ENCODE data around the gene HAPLN2.

Gene HAPLN2

DNA sequence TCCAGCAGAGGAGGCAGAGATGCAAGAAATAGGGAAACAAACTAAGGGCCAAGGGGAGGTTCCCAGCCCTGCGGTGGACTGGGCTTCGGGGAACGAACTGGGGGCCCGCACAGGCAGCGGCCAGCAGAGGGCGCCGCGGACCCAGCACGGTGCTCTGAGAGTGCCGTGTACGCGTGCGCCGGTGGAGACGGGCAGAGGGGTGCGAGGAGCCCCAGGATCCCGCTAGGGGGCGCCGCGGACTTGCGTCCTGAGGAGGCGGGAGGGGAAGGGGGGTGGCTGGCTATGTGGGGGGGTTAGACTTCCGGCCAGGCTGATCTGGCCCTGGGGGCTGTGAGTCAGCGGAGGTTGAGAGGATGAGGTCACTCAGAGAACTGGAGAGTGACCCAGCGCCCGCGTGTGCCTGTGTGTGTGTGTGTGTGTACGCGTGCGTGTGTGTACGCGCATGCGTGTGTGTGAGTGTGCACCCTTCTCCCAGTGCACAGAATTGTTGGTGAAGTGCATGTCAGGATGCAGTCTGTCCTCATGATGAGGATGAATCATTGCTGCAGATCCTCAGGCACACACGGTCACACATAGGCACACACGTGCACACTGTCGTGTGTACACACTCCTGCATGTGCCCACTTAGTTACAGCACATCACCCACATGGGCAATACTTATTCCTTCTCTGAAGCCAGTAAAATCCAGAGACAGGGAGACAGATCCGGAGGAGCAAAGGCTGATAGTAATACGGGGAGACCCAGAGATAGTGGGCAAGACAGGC is 41.0 kb downstream of the HAPLN2 start:
- no peak overlapping the region for H3K9ac ChIP-seq (ENCODE audit: low read depth, low read length)
- H3K9me3 ChIP-seq (ENCODE audit: control insufficient read depth, insufficient read depth, low read length), result no peaks in the 10 kb centered on the region
- peaks cover 45% of the 10 kb centered on the region for H3K27me3 ChIP-seq (ENCODE audit: control insufficient read depth, insufficient read depth, low read length)
- H3K36me3 ChIP-seq (ENCODE audit: control insufficient read depth, insufficient read depth, low read length), result no peaks in the 10 kb centered on the region
- H3K4me1 ChIP-seq (ENCODE audit: control insufficient read depth, insufficient read depth, low read length), result peaks cover 37% of the 10 kb centered on the region
- peak overlapping the region; percentile 20 for H3K4me3 ChIP-seq (ENCODE audit: low read depth, low read length)

DNA sequence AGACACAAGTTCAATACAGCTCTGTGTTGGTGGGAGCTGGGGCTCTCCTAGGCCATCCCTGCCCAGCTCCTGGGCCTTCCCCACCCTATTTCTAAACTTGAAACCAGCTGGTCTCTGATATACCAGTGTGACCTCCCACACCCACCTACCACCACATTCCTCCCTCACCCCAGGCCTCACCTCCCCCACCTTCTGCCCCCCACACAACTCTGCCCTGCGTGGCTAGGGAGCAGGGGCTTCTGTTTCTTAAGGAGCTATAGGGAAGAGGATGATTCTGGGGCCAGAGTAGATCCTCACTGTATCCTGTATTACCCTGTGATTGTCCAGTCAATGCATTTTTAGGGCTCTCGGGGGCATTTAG is 41.5 kb downstream of the HAPLN2 start:
- Histone ChIP-seq H3K36me3 (ENCODE audit: control insufficient read depth, insufficient read depth, low read length) (no peaks in the 10 kb centered on the region), H3K9me3 (ENCODE audit: control insufficient read depth, insufficient read depth, low read length) (no peaks in the 10 kb centered on the region), H3K27me3 (ENCODE audit: control insufficient read depth, insufficient read depth, low read length) (peaks cover 39% of the 10 kb centered on the region), H3K4me1 (ENCODE audit: control insufficient read depth, insufficient read depth, low read length) (peaks cover 43% of the 10 kb centered on the region), H3K4me3 (ENCODE audit: low read depth, low read length) (no peak overlapping the region), H3K9ac (ENCODE audit: low read depth, low read length) (no peak overlapping the region)

DNA sequence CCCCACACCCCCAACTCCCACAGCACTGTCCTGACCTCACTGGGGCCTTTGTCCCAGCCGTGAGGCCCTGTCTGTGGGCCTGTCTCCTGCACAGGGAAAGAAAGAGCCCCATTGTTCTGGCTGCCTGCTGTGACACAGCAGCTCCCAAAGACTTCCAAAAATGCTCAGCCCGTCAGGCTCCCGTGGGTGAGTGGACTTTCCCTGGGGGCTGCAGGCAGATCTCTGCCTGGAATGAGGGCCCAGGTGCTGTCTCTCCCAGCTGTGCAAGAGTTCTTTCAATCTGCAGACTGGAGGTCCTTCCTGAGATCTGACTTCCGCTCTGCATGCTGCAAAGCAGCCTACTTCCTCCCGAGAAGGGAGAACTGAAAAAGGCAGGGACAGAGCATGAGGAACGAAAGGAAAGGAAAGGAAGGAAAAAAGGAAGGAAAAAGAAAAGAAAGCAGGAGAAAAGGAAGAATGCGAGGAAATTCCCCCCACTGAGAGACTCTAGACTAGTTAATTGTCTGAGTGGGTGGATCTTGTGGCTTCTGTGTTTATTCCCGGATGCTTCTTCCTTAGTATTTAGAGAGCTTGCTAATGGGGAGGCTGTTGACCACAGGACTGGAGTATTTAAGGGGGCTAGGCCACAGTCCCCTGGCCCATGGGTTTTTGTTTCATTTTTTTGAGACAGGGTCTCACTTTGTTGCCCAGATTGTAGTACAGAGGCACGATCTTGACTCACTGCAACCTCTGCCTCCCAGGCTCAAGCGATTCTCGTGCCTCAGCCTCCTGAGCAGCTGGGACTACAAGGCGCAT is 43.0 kb downstream of the HAPLN2 start:
- H3K36me3 ChIP-seq (ENCODE audit: control insufficient read depth, insufficient read depth, low read length), result no peaks in the 10 kb centered on the region
- no peaks in the 10 kb centered on the region for H3K9me3 ChIP-seq (ENCODE audit: control insufficient read depth, insufficient read depth, low read length)
- H3K27me3 ChIP-seq (ENCODE audit: control insufficient read depth, insufficient read depth, low read length), result peaks cover 24% of the 10 kb centered on the region
- peaks cover 43% of the 10 kb centered on the region for H3K4me1 ChIP-seq (ENCODE audit: control insufficient read depth, insufficient read depth, low read length)
- H3K4me3 ChIP-seq (ENCODE audit: low read depth, low read length), result no peak overlapping the region
- H3K9ac ChIP-seq (ENCODE audit: low read depth, low read length), result no peak overlapping the region

DNA sequence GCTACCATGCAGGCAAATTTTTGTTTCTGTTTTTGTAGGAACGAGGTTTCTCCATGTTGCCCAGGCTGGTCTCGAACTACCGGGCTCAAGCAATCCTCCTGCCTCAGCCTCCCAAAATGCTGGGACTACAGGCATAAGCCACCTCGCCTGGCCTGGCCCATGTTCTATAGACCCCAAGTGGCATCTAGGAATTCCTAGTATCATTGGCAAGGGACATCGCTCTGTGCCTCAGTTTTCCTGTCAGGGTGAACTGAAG is 43.5 kb downstream of the HAPLN2 start:
- no peaks in the 10 kb centered on the region for H3K36me3 ChIP-seq (ENCODE audit: control insufficient read depth, insufficient read depth, low read length)
- no peak overlapping the region for H3K9ac ChIP-seq (ENCODE audit: low read depth, low read length)

DNA sequence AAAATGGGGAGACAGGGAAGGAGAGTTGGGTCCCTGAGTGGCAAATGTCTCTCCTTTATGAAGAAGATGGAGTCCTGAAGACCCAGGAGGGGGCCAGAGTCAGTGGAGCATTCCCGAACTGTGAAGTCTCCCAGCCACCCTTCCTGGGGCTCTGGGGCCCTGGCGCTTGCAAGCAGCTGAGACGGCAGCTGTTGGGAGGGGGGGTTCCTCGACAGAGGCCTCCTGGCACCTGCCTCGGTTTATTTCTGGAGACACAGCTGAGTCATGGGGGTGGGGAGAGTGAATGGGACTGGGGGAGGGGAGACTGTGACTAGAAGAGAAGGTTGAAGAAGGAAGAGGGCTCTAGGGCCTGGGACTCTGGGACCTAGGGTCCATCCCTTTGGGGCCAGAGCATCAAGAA is 44.0 kb downstream of the HAPLN2 start:
- H3K4me1 ChIP-seq (ENCODE audit: control insufficient read depth, insufficient read depth, low read length), result peaks cover 52% of the 10 kb centered on the region
- no peak overlapping the region for H3K9ac ChIP-seq (ENCODE audit: low read depth, low read length)
- H3K36me3 ChIP-seq (ENCODE audit: control insufficient read depth, insufficient read depth, low read length), result no peaks in the 10 kb centered on the region
- H3K27me3 ChIP-seq (ENCODE audit: control insufficient read depth, insufficient read depth, low read length), result peaks cover 16% of the 10 kb centered on the region
- H3K4me3 ChIP-seq (ENCODE audit: low read depth, low read length), result peak overlapping the region; percentile 16
- no peaks in the 10 kb centered on the region for H3K9me3 ChIP-seq (ENCODE audit: control insufficient read depth, insufficient read depth, low read length)

More for the DNA sequence above, 43.5 kb downstream of the HAPLN2 start:
- H3K4me3 ChIP-seq (ENCODE audit: low read depth, low read length), result no peak overlapping the region
- no peaks in the 10 kb centered on the region for H3K9me3 ChIP-seq (ENCODE audit: control insufficient read depth, insufficient read depth, low read length)
- peaks cover 48% of the 10 kb centered on the region for H3K4me1 ChIP-seq (ENCODE audit: control insufficient read depth, insufficient read depth, low read length)
- peaks cover 20% of the 10 kb centered on the region for H3K27me3 ChIP-seq (ENCODE audit: control insufficient read depth, insufficient read depth, low read length)

DNA sequence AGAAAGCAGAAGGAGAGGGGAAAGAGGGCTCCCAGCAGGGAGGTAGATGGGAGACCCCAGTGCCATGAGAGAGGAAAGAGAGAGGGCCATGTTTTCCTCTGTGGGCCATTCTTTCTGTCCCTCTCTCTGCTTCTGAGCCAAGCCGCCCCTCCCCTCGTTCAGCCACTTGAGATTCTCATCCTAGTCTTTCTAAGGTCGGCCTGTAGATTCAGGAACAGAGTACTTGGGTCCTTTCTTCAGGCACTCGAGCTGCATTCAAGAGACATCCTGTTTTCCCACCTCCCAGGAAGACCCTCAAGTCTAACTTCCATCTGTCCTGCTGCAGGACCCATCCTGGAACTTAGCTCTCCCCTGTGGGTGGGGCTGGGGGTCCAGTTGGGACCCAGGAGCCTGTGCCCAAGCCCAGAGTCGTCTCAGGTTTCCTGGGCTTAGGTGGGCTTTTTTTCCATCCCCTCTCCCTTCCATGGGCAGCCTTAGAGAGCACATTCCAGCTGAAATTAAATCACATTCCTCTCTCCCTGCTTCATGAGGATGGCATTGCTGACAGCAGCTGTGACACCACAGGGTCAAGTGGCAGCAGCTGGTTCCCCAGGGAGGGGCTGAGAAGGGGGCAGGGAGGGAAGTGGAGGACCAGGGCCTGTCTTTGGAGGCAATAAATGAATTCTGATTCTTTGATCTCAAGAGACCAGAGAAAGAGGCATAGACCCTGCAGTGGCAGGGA is 45.0 kb downstream of the HAPLN2 start:
- H3K27me3 ChIP-seq (ENCODE audit: control insufficient read depth, insufficient read depth, low read length), result peaks cover 6% of the 10 kb centered on the region
- H3K36me3 ChIP-seq (ENCODE audit: control insufficient read depth, insufficient read depth, low read length), result no peaks in the 10 kb centered on the region
- H3K4me3 ChIP-seq (ENCODE audit: low read depth, low read length), result peak overlapping the region; percentile 28
- no peak overlapping the region for H3K9ac ChIP-seq (ENCODE audit: low read depth, low read length)
- H3K4me1 ChIP-seq (ENCODE audit: control insufficient read depth, insufficient read depth, low read length), result peaks cover 57% of the 10 kb centered on the region
- H3K9me3 ChIP-seq (ENCODE audit: control insufficient read depth, insufficient read depth, low read length), result no peaks in the 10 kb centered on the region

DNA sequence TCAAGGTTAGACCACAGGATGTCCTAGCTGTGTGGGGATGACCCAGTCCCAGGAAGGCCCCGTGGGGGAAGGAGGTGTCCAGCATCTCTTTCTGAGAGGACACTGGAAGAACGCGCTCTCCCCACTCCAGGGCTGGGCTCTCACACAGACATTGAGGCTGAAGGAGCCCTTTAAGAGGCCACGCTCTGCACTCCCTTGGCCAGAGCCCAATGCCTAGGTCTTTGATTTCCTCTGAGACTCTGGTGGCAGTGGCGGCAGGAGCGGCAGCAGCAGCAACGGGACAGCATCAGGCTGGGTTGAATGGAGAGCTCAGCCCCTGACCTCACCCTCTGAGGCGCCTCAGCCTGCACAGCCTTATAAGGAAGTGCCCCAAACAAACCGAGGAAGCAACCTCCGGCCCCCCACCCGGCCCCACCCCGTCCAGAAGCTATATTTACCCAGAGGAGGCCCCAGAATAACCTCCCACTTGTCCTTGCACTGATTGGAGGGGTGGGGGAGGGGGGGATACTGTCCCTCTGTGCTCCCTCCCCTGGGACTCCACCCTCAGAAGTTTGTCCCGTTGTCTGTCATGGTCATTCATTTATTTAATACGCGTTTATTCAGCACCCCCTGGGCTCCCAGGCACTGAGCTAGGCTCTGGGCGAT is 45.7 kb downstream of the HAPLN2 start:
- Histone ChIP-seq H3K9me3 (ENCODE audit: control insufficient read depth, insufficient read depth, low read length) (no peaks in the 10 kb centered on the region), H3K4me1 (ENCODE audit: control insufficient read depth, insufficient read depth, low read length) (peaks cover 56% of the 10 kb centered on the region), H3K9ac (ENCODE audit: low read depth, low read length) (peak overlapping the region; percentile 32)

DNA sequence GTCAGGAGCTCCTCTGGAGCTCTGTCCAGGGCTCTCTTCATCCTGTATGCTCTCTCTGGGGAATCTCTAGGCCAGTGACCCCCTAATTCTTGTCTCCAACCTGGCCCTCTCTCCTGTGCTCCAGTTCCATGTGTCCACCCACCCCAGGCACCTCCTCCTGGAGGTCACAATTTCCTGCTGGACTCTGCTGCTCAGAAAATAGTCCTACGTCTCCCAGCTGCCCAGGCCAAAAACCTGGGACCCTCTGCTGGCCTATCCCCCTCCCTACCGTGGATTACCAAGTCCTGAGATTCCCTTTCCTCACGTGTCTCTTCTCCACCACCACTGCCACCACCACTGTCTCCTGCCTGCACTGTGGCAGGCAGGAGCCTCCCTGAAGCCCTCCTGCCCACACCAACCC is 46.3 kb downstream of the HAPLN2 start:
- peak overlapping the region; percentile 32 for H3K9ac ChIP-seq (ENCODE audit: low read depth, low read length)
- H3K4me1 ChIP-seq (ENCODE audit: control insufficient read depth, insufficient read depth, low read length), result peaks cover 52% of the 10 kb centered on the region
- peaks cover 2% of the 10 kb centered on the region for H3K36me3 ChIP-seq (ENCODE audit: control insufficient read depth, insufficient read depth, low read length)
- no peak overlapping the region for H3K4me3 ChIP-seq (ENCODE audit: low read depth, low read length)
- H3K9me3 ChIP-seq (ENCODE audit: control insufficient read depth, insufficient read depth, low read length), result no peaks in the 10 kb centered on the region
- no peaks in the 10 kb centered on the region for H3K27me3 ChIP-seq (ENCODE audit: control insufficient read depth, insufficient read depth, low read length)

More for the DNA sequence above, 45.7 kb downstream of the HAPLN2 start:
- no peaks in the 10 kb centered on the region for H3K36me3 ChIP-seq (ENCODE audit: control insufficient read depth, insufficient read depth, low read length)
- no peaks in the 10 kb centered on the region for H3K27me3 ChIP-seq (ENCODE audit: control insufficient read depth, insufficient read depth, low read length)
- H3K4me3 ChIP-seq (ENCODE audit: low read depth, low read length), result peak overlapping the region; percentile 28

DNA sequence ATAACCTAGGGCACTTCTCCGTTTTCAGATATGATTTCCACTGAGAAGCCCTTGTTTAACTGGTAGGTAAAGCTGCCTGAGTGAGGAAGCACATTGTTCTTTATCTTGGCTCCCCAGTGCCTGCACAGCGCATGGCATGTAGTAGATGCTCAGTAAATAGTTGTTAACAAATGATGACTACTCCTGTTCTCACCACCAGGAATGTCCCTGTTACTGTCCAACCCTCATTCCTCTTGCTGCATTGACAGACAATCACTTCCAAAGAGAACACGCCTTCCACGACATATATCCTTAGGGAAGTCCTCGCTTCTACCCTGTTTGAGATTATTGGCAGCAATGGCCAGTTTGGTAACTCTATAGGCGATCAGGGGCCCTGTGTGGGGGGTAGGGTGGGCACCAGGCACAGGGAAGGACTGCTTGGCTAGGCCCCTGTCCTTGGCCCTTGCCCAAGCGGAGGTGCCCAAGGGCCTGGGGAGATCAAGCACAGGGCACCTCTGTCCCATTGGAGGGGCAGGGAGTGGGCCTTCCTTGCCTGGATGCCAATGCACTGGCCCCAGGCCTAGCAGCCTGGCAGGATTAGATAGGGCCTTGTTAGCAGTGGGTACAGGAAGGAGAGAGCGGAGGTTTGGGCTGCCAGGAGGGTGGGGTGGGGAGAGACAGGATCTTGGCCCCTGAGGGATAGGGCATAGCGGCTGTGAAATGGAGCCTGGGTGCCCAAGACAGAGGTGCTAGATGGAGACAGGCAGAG is 47.8 kb downstream of the HAPLN2 start:
- H3K4me1 ChIP-seq (ENCODE audit: control insufficient read depth, insufficient read depth, low read length), result peaks cover 50% of the 10 kb centered on the region
- no peak overlapping the region for H3K9ac ChIP-seq (ENCODE audit: low read depth, low read length)

DNA sequence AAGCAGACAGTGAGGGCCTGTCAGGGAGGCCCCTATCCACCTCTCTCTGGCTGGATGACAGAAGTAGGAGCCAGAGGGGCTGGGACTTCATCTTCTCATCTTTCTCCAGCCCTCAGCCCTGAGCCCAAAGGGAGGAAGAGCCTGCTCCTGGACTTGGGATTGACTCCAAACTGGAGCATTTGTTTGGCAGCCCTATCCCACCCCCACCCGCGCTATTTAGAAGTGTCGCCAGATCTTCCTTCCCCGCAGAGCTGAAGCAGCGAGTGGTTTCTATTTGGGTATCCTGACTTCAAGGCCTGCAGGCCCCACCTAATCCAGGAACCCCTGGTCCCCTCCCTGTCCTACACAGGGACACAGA is 48.4 kb downstream of the HAPLN2 start:
- H3K4me1 ChIP-seq (ENCODE audit: control insufficient read depth, insufficient read depth, low read length), result peaks cover 44% of the 10 kb centered on the region
- peak overlapping the region; percentile 61 for H3K9ac ChIP-seq (ENCODE audit: low read depth, low read length)

More for the DNA sequence above, 47.8 kb downstream of the HAPLN2 start:
- no peaks in the 10 kb centered on the region for H3K27me3 ChIP-seq (ENCODE audit: control insufficient read depth, insufficient read depth, low read length)
- H3K4me3 ChIP-seq (ENCODE audit: low read depth, low read length), result no peak overlapping the region
- H3K9me3 ChIP-seq (ENCODE audit: control insufficient read depth, insufficient read depth, low read length), result no peaks in the 10 kb centered on the region
- H3K36me3 ChIP-seq (ENCODE audit: control insufficient read depth, insufficient read depth, low read length), result peaks cover 13% of the 10 kb centered on the region

More for the DNA sequence above, 48.4 kb downstream of the HAPLN2 start:
- peaks cover 15% of the 10 kb centered on the region for H3K36me3 ChIP-seq (ENCODE audit: control insufficient read depth, insufficient read depth, low read length)
- H3K27me3 ChIP-seq (ENCODE audit: control insufficient read depth, insufficient read depth, low read length), result no peaks in the 10 kb centered on the region
- H3K9me3 ChIP-seq (ENCODE audit: control insufficient read depth, insufficient read depth, low read length), result no peaks in the 10 kb centered on the region
- H3K4me3 ChIP-seq (ENCODE audit: low read depth, low read length), result no peak overlapping the region
